HG03378 (cell line): ENCODE results near the gene CEP192.
"Not testable (repeated sequence)": the region's sequence is repeated elsewhere in the genome, so short reads cannot be mapped to it uniquely, and the experiment has no call there.

Source experiments
- ATAC-seq: cut with Tn5 transposase; IDR thresholded peaks from one replicate; pipeline ENCODE4 v1.9.1; 2021; ENCODE audit warnings: mild to moderate bottlenecking, moderate library complexity; ENCODE audit not compliant: unreplicated experiment

CEP192 gene

DNA sequence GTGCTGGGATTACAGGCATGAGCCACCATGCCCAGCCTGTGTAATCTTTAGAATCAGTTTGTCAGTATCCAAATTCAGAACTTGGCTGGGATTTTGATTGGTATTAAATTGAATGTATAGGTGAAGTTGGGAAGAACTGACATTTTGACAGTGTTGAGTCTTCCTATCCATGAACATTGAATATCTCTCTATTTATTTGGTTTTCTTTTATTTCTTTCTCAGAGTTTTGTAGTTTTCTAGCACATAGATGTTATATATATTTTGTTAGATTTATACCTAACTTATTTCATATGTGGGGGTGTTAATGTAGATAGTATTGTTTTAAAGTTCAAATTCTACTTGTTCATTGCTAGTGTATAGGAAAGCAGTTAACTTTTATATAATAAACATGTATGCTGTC, 31.5 kb downstream of the CEP192 start:
- no peak for ATAC-seq

DNA sequence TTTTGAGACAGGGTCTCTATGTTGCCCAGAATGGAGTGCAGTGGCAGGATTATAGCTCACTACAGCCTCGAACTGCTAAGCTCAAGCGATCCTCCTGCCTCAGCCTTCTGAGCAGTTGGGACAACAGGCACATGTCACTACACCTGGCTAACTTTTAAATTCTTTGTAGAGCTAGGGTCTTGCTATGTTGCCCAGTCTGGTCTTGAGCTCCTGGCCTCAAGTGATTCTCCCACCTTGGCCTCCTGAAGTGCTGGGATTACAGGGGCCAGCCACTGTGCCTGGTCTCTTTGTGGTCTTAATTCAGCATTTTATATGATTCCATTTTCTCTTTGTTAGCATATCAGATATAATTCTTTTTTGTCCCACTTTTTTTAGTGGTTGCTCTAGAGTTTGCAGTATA, 34.1 kb downstream of the CEP192 start:
- ATAC-seq = no peak

DNA sequence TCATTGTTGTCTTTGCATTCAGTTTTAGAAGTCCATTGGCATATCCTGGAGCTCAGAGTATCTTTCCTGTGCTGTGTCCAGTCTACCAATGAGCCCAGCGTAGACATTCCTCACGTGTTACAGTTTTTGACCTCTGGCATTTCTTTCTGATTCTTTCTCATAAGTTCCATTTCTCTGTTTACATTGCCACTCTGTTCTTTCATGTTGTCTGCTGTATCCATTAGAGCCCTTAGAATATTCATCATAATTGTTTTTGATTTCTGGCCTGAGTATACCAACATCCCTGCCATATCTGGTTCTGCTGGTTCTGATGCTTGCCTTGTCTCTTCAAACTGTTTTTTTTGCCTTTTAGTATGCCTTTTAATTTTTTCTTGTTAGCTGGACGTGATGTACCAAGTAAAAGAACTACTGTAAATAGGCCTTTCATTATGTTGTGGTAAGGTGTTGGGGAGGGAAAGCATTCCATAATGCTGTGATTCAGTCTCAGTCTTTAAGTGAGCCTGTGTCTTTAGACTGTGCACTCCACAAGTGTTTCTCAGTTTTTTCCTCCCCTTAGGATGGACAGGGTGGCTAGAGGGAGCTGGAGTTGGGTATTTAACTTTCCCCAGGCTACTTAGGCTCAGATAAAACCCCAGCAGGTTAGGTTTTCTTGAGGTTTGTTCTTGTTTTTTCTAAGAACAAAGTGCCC, 35.6 kb downstream of the CEP192 start:
- no peak for ATAC-seq

DNA sequence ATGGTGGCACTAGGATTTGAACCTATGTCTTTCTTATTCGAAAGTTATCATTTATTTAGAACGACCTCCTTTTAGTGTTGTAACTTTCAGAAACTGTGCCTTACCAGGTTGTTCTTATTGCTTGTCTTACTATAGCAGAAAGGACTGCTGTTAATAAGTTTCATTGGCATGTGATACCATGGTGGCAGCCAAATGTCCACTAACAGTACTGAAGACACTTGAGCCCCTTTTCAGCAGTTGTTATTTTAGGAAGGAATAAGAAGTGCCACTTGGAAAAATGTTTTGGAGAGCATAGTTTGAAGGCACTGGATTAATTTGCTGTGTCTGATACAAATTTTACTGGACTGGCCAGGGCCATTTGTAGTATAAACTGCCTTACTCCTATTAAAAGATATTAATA, 37.7 kb downstream of the CEP192 start:
- ATAC-seq = no peak

DNA sequence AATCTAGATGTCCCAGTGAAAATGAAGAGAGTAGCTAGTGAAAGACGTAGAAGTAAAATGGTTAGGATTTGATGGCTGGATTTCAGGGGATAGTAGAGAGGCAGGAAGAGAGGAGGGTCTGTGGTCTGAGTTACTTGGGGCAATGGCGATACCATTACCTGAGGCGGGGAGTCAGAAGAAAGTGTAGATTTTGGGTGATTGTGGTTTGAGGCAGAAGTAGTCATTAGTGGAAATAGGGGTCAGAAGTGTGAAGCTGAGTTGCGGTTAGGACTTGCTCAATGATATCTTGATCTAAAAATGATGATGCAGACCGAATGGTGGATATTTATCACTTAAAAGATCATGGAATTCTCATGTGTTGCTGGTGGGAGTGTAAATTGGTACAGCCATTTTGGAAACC, 41.0 kb downstream of the CEP192 start:
- no peak for ATAC-seq

DNA sequence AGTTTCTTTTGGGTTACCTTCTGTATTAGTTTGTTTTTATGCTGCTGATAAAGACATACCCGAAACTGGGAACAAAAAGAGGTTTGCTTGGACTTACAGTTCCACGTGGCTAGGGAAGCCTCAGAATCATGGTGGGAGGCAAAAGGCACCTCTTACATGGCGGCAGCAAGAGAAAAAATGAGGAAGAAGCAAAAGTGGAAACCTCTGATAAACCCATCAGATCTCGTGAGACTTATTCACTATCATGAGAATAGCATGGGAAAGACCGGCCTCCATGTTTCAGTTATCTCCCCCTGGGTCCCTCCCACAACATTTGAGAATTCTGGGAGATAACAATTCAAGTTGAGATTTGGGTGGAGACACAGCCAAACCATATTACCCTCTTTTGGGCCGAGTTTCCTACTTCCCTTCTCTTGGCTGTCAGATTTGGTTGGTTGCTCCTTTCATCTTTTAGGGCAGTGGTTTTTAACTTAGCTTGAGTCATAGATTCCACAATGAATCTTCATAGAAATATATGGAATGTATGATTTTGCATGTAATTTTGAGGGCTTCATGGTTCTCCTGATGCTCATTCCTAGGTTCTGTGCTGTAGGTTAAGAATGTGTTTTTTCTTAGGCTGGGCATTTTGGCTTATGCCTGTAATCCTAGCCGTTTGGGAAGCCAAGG, 44.2 kb downstream of the CEP192 start:
- no peak for ATAC-seq

DNA sequence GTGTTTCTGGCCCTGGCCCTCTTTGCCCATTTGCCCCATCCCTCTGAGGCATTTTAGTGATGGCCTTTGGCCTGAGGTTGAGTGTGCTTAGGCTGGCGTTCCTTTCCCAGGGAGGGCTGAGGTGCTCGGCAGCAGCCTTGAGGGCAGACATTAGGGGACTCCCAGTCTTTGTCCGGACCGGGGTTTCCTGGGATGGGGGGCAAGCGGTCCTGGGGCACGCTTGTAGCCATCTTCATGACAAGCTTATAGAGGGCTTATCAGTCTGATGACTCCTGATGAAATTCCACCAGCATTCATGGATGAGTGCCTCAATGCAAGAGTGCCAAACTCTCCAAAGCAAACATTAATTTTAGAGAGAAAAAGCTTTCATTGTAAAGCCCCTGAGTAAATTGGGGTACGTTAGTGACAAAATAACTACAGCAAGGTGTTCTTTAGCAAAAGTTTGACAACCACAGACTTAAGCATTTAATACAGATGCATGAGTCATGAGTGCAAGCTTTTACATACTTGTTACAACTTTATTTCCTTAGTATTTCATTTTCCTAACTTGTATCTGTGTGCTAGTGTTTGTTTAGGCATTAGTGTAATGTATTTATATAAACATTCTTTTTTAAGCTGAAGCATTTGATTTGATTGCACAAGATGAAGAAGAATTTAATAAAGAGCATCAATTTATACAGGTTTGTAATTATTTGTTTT, 45.6 kb downstream of the CEP192 start:
- ATAC-seq = no peak

DNA sequence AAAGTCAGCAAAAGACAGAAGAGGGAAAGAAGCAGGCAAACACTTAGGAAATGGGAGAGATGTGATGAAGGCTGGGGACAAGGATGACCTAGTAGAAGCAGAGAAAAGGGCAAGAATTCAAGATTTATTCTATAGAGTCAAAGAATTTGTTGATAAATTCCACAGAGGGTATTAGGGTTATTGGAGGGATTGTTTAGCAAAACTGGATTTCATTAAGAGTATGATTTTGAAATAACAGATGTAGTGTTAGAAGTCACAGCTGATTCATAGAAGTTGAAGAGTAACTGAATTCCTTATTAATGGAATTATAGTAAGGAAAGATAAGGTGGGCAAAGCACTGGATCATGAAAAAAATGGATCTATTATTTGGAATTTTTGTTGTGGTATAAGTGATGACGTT, 48.6 kb downstream of the CEP192 start:
- ATAC-seq = no peak

DNA sequence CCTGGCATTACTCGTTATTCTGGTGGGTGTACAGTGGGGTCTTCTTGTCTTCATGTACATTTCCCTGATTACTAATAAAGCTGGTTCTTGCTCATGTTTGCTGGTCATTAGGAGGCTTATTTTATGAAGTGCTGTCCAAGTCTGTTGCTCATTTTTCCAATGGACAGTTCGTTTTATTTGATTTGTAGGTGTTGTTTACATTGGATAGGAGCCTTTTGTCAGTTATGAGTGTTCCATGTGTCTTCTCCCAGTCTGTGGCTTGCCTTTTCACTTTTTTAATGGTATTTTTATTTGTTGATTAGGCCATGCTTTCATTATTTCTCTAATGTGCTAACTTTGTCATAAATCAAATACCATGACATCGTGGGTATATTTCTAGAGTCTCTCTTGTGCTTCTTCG, 51.9 kb downstream of the CEP192 start:
- no peak for ATAC-seq

DNA sequence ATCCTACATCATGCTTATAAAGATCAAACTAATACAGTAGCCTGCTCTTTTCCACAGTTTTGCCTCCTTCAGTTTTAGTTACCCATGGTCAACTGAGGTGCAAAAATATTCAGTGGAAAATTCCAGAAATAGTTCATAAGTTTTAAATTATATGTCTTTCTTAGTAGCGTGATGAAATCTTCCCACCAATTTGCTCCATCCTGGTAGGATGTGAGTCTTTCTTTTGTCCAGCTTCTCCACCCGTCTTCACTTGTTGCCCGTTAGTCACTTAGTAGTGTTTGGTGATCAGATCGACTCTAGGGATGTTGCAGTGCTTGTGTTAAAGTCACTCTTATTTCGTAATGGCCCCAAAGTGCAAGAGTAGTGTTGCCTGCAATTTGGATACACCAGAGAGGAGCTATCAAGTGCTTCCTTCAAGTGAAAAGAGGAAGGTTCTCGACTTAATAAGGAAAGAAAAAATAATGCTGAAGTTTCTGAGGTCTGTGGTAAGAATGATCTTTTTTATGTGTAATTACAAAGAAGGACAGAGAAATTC, 57.0 kb downstream of the CEP192 start:
- ATAC-seq = no peak

DNA sequence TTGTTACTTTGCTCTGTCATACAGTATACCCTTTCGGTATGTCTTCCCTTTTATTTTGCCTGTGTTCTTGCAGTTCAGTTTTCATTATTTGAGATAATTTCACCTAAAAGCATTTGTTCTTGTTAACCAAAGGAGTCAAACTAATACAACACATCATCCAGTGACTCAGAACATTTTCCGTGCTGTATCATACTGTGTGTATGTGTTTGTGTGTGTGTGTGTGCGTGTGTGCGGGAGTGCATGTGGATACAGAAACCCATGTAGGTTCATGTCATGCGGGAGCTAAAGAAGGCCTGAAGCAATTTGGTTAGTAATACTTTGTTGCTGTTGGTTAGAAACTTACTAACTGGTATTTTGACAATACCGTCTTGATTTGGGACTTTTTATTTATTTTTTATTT, 60.0 kb downstream of the CEP192 start:
- no peak for ATAC-seq

DNA sequence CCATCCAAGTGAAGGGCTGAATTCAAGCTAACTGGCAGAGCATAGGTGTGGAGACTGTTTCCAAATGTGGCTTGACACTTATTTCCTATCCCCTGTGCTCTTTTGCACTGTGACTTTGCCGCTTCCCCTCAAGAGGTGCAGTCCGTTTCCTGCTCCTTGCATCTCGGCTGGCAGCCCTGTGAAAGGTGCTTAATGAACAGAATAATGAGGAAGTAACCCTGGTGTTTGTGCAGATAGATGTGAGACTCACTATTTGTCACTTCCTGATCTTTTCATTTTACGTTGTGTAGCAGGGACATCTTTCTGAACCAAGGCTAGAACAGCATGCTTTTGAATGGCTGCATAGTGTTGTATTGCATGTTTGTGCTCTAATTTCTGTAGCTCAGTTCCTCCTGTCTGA, 60.8 kb downstream of the CEP192 start:
- peak; percentile 72 for ATAC-seq

DNA sequence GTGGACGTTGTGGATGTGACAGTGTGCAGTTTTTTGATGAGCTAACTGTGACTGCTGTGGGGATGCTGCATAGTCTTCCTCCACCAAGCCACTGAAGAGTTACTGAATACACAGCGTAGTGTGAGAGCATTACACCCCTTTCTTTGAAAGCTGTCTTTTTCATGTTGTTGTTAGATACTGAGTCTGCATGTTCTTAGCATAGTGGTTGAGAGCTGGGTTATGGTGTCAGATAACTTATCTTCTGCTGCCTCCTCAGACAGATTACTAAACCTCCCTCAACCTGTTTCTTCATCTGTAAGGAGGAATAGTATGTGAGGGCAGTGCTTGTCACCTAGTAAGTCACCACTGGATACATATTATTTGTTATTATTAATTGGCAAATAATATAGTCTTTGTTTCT, 63.2 kb downstream of the CEP192 start:
- no peak for ATAC-seq

DNA sequence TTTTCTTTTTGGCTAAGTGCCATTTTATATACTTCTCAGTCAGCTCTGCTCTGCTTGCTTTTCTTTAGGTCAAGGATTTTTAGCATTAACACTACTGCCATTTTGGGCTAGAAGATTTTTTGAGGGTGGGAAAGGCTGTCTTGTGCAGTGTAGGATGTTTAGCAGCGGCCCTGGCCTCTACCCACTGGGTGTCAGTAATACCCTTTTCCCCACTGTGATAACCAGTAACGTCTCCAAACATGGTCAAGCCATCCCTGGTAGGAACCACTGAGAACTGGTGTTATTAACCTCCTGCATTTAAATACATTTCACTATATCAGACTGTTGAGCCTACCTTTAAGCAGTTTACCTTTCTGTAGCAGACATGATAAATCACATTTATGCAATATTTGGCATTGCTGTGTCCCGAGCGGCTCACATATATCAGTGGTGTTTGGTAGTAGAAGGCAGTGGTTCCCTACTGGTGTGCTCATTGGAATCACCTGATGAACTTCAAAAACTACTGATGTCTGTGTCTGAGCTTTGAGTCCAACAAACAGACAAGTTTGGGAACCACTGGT, 70.5 kb downstream of the CEP192 start:
- ATAC-seq = no peak

DNA sequence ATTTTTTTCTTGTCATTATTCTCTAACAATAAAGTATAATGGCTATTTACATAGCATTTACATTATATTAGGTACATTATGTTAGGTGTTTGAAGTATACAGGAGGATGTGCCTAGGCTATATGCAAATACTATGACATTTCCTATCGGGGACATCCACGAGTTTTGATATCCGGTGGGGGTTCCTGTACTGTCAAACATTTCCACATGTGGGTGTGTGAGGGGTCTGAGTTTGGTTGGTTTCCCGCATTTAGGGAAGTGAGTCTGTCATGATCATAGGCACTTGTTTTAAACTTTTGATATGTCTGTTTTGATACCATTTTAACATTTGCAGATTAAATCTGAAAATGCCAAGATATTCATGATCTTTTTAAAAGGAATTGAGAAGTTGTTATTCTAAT, 76.0 kb downstream of the CEP192 start:
- no peak for ATAC-seq

DNA sequence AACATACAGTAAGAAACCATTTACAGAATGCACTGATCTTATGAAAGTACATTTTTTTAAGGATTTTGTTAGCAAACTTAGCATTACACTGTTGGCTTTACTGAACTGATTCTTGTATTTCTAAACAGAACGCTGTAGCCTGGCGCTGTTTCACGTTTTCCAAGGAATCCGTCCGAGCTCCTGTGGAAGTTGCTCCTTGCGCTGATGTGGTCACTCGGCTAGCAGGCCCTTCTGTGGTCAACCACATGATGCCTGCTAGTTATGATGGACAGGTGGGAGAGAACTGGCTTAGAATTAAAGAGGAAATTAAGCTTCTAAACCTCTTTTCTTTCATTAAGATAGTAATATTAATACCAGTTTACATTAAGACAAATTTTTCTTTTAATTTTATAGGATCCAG, 76.8 kb downstream of the CEP192 start:
- no peak for ATAC-seq

DNA sequence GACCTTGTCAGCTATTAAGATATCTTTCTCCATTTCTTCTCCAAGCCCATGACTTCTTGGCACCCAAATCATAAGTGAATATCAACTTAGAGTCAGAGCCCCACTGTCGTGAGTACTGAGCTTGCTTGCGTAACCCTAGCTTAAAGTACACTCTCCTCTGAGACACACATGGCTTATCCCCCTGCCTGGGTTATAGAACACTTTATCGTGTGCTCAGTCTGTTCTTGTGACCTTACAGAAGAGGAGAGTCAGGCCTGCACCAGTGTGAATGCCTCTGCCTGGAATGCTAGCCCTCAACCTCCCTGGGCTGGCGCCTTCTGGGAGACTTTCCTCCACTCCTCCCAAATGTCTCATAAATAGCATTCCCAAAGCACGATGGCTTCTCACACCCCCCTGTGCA, 79.3 kb downstream of the CEP192 start:
- no peak for ATAC-seq

DNA sequence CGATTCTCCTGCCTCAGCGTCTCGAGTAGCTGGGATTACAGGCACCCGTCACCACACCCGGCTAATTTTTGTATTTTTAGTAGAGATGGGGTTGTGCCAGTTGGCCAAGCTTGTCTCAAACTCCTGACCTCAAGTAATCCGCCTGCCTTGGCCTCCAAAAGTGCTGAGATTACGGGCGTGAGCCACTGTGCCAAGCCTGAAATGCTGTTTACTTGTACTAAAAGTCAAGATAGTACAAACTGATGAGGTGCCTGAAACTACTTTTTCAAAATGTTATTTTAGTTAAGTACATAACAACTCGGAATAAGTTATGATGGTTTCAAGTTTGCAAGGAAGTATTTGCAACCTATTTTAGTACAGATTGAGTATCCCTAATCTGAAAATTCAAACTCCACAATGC, 85.7 kb downstream of the CEP192 start:
- no peak for ATAC-seq

DNA sequence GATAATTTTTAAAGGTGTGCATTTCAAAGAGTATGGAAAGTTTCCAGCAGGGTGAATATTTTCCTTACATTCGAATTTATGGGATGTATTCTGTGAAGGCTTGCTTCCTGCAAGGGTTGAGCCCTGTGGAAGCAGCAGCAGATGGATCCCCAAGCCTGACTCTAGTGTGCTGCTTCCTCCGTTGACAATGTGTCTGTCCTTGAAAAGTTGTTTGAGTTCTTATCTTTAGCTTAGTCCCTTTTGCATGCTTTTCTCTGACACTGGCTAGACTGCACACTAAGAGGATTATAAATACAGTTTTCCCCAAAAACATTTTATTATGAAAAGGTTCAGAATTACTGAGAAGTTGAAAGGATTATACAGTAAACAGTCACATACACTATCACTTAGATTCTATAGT, 86.3 kb downstream of the CEP192 start:
- ATAC-seq = no peak

DNA sequence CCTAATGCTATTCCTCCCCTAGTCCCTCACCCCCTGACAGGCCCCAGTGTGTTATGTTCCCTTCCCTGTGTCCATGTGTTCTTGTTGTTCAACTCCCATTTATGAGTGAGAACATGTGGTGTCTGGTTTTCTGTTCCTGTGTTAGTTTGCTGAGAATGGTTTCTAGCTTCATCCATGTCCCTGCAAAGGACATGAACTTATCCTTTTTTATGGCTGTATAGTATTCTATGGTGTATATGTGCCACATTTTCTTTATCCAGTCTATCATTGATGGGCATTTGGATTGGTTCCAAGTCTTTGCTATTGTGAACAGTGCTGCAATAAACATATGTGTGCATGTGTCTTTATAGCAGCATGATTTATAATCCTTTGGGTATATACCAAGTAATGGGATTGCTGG, 86.9 kb downstream of the CEP192 start:
- ATAC-seq = not testable (repeated sequence)

DNA sequence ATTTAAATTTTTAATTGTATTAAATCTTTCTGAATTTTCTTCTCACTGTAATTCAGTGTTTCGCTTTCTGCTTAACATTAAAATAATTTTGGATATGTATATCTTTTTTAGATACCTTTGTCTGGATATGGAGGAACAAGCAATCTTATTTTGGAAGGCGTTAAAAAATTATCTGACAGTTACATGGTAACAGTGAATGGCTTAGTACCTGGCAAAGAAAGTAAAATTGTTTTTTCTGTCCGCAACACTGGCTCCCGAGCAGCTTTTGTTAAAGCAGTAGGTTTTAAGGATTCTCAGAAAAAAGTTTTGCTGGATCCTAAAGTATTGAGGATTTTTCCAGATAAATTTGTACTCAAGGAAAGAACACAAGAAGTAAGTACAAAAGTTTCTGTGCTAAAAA, 95.7 kb downstream of the CEP192 start:
- ATAC-seq = no peak

DNA sequence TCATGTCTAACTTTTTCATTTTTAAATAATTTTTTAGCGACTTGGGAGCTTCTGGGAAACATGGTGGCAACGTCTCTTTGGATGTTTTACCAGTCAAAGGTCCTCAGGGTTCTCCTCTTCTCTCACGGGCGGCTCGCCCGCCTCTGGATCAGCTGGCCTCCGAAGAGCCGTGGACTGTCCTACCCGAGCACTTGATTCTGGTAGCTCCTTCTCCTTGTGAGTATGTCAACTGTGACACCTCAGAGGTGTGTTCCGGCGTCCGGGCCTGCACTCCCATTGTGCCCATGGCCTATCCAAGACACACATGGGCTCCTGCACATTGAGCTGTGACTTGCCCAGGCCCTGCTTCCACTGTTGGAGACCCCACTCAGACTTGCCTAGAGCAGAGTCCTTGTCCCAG, 104.3 kb downstream of the CEP192 start:
- ATAC-seq = no peak
